NCI-H2029 treated with DMSO at 0.1 percent for 48 hours (cell line): Measurements from ENCODE around the gene ANKRA2.
A peak's percentile ranks its signal among the peaks of the same experiment; 100 is the strongest.

Experiments used
- DNase-seq: peaks from one replicate; lab custom pipeline; 2025; lab: John Stamatoyannopoulos, UW

Gene ANKRA2, protein sequence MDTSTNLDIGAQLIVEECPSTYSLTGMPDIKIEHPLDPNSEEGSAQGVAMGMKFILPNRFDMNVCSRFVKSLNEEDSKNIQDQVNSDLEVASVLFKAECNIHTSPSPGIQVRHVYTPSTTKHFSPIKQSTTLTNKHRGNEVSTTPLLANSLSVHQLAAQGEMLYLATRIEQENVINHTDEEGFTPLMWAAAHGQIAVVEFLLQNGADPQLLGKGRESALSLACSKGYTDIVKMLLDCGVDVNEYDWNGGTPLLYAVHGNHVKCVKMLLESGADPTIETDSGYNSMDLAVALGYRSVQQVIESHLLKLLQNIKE

DNA sequence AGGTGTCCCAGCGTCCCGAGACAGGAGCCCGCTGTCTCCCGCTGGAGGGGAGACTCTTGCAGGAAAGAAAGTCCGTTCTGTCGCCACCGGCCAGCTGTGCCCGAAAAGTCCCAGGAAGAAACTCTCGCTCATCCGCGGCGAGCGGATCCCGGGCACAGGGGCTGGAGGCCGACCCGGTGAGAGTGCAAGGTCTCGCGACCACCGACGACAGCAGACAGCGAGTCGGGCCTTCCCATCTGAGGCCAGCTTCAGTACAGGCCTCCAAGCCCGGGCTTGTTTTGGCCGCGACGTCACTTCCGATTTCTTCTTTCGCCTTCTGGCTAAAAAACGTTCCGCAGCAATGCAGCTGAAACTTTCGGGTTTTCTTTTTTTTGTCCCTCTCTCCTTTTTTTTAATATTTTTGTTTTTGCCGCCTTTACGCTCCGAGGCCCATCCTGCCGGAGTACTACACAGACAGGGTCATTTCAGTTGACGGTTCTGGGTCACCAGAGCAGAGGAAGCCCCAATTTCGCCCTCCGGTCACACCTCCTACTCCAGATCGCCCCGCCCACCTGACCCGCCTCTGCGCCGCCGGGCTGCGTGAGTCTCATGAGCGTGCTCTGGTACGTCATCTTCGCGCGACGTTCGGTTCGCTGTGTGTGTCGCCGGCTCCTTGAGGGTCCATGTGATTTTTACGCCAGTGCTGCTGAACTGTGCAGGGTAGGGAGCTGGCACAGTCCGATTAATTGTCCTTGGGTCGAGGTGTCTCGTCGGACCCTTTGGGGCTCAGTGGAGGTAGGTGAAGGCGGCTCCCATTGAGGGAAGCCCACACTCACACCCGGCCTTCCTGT, at the start of gene ANKRA2, which contains the start of gene UTP15:
Gene ANKRA2, minus strand, starts transcription at position 501 of the 830 bp plus-strand sequence. CDS start 2,758 bp downstream, outside the sequence.
Gene UTP15, plus strand, starts transcription at position 605 of the 830 bp plus-strand sequence. CDS start 1,602 bp downstream, outside the sequence.
- DNase-seq, result peak; percentile 81

DNA sequence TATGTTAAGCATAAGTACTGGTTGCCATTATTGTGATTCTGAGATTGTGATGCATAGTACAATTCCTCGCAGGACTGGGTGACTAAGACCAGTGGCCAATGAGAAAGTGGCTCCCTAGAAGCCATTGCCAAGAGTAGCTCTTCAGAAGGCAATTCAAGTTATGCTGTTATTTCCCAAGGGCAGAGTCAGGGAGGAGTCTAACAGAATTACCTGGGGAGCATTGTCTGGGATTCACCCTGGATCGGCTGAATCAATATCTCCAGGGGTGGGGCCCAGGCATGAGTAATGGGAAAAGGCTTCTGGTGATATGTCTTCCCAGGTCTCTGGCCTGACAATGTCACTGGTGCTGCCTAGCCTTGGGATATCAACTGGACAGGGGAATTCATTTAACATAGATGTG, 49.6 kb upstream of the ANKRA2 start:
- DNase-seq, result no peak

DNA sequence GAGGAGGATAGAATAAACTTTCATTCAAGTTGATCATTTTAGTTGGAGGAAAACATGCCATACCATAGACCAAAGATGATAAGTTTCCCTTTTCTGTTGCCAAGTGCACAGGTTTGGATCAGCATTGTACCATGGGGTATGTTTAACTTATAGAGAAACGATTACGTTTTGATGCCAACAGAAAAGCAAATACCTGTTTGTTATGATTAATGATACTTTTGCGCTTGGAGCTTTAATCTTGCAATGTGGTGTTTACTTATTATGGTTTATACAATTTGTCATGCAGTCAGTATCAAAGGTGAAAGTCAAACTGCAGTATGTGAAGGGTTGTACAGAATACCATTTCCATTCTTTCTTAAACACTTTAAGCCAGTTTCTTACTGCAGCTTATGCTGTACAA, 47.4 kb upstream of the ANKRA2 start:
- no peak for DNase-seq

DNA sequence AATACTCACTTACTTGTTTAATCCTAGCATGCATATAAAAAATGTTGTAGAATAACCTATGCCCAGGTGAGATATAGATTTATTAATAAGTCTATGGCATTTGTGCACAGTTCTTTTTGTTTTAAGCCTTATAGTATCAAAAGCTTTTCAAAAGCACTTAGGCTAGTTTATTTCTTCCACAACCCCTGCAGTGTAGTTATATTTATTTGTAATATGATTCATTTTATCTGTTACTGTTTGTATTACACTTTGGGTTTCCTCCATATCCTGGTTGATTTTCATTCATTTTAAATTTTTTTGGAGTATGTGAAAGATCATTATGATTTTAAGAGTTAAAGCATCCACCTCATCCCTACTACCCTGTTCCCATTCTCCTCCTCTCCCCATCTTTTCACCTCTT, 41.8 kb upstream of the ANKRA2 start:
- DNase-seq, result no peak

DNA sequence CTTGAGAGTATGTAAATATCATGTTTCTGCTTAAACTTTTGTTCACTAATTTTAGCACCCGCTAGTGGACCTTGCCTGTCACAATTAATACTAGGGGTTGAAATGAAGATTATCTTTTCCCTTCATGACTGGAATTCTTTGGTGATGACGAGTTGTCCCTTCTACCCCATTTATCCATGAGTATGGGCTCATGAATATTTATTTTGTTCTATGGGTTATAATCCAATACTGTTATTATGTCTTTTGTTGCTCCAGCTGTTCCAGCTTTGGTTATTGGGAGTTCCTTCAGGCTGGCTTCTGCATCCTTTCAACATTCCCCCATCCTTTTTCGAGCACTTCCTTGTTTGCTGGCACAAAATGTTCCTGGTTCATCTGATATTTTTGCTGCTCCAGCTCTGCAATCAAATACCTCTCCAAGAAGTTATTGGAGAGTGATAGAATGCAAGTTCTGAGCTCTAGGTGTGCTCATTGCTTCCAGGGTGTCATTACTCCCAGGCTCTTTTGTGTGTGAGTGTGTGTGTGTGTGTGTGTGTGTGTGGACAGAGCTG, 40.8 kb upstream of the ANKRA2 start:
- DNase-seq, result no peak

DNA sequence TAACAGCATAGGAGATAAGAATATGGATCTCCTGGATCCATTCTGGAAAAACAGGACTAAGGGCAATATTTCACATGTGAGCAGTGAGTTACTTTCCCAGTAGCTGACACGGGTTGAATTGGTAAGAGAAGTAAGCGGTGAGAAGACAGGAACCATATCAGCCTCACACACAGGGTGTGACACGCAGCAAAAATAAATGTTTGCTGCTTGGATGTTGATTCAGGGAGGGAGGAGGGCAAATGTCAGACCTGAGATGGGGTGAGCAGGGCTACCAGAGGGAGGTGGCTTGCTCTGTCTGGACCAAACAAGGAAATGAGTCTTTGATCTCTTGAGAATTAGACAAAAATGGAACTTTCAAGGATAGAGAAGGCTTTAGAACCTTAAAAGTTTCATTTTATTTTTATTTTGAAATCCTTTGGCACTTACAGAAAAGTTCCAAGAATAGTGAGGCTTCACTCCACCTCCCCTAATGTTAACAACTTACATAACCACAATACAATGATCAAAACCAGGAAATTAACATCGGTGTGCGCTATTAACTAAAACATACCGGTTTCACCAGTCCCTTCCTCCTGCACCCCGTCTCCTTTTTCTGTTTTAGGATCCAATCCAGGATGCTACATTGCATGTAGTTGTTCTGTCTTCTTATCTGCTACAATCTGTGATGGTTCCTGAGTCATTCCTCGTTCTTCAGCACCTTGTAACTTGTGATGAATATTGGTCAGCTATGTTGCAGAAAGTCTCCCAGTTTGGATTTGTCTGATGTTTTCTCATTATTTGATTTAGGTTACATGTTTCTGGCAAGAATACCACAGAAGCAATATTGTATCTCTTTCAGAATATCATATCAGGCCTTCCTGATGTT, 40.0 kb upstream of the ANKRA2 start:
- DNase-seq, result no peak

DNA sequence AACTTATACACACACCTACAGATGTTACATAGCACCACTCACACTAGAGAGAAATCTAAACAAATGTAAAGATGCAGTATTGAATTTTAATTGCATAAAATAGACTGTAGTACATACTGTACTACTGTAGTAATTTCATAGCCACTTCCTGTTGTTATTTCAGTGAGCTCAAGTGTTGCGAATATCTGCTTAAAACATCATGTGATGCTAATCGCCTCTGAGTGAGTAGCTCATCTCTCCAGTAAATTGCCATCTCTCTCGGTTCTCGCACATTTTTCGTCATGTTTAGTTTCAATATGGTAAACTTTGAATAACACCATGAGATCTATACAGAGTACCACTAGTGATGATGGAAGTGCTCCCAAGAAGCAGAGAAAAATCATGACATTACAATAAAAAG, 38.6 kb upstream of the ANKRA2 start:
- no peak for DNase-seq

DNA sequence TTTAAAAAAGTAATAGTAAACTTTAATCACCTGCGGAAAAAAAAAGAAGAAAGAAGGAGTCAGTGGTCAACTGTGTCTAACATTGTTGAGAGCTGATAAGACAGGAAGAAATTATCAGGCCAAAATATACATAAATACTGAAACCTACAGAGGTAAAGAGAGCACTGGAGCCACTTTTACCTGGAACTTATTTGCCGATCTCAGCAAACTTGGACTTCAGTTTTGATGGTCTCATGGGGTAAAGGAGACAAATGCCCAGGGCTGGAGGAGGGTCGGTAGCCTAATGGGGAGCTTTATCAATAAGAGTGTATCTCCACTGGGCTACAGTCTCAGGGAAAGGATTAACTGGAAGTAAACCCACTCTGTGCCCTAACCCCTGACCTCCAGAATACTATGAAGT, 33.9 kb upstream of the ANKRA2 start:
- DNase-seq, result no peak

DNA sequence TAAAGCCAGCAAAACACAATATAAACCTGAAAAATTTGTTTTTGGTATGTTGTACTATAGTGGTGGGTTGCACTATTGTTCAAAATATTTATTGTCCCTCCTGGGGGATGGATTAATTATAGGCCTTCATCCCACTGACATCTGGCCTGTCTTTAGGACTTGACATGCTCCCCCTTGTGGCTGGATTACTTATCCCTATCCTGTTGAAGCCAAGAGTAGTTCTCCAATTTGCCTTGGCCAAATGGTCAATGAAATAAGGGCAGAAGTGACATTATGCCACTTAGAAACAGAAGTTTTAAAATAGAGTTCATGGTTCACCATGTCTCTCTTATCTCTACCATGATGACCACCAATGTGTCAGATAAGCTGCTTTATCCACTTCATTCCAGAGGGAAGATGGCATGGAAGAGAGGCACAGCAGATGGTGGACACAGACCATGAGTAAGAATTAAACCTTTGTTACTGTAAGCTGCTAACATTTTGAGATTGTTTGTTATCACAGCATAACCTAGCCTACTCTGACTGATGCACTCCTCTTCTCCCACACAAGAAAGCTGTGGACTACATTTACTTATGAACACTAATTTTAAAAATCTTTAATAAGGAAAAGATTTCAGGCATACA, 31.4 kb upstream of the ANKRA2 start:
- peak; percentile 10 for DNase-seq

DNA sequence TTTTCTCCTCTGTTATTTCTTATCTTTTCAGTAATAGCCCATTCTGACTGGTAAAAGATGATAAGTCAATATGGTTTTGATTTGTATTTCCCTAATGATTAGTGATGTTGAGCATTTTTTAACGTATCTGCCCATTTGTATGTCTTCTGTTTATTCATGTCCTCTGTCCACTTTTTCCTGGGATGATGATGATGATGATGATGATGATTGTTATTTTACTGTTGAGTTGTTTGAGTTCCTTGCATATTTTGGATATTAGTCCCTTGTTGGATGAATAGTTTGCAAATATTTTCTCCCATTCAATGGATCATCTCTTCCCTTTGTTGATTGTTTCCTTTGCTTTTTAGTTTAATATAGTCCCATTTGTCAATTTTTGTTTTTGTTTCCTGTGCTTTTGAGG, 27.1 kb upstream of the ANKRA2 start:
- DNase-seq, result no peak

DNA sequence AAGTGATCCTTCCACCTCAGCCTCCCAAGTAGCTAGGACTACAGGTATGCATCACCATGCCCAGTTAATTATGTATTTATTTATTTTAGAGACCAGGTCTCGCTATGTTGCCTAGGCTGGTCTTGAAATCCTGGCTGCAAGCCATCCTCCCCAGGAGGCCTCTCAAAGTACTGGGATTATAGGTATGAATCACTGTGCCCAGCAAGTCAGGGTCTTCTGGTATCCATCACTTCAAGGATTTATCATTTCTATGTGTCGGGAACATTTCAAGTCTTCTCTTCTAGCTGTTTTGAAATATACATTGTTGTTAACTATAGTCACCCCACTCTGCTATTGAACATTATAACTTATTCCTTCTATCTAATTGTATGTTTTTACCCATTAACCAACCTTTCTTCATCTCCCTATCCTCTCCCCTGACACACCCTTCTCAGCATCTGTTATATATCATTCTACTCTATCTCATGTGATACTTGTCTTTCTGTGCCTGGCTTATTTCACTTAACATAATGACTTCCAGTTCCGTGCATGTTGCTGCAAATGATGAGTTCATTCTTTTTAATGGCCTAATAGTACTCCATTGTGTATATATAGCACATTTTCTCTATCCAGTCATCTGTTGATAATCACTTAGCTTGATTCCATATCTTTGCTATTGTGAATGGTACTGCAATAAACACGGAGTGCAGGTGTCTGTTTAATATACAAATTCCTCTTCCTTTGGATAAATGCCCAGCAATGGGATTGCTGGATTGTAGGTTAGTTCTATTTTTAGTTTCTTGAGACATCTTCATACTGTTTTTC, 26.5 kb upstream of the ANKRA2 start:
- no peak for DNase-seq

DNA sequence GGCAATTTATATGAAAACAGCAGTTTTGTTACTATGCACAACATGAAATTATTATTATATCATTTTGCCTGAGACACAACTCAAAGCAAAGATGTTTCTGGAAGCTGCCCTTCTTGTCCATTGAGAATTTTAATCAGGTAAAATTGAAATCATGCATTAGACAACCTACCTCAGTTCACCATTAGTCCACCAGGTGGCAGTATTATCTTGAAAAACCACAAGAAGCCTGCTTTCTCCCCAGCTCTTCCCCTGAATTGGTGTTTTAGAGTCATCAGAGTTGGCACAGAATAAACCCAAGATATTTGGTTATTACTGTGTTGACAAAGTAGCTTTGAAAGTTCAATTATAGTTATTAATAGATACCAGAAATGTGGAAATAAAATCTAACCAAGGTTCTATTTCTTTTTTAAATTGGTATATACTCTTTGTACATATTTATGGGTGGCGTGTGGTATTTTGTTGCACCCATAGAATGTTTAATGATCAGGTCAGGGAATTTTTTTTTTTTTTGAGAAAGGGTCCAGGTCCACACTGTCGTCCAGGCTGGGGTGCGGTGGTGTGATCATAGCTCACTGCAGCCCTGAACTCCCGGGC, 25.8 kb upstream of the ANKRA2 start:
- DNase-seq, result peak; percentile 83

DNA sequence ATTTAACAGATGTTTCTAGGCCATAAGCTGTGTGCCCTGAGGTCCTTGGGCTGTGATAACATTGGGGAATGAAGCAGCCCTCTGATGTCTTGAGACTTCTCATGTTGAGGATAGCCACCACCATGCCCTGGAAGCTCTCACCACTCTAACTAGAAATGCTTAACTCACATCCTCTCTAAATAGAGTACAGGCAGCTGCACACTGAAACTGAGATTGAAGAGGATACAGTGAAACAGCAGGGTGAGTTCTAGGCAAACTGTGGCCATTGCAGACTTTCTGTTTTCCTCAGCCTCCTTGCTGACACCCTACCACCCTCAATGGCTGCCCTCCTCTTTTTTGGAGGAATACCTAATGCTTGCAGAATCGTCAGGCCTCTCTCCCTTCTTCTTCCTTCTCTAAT, 22.5 kb upstream of the ANKRA2 start:
- no peak for DNase-seq

DNA sequence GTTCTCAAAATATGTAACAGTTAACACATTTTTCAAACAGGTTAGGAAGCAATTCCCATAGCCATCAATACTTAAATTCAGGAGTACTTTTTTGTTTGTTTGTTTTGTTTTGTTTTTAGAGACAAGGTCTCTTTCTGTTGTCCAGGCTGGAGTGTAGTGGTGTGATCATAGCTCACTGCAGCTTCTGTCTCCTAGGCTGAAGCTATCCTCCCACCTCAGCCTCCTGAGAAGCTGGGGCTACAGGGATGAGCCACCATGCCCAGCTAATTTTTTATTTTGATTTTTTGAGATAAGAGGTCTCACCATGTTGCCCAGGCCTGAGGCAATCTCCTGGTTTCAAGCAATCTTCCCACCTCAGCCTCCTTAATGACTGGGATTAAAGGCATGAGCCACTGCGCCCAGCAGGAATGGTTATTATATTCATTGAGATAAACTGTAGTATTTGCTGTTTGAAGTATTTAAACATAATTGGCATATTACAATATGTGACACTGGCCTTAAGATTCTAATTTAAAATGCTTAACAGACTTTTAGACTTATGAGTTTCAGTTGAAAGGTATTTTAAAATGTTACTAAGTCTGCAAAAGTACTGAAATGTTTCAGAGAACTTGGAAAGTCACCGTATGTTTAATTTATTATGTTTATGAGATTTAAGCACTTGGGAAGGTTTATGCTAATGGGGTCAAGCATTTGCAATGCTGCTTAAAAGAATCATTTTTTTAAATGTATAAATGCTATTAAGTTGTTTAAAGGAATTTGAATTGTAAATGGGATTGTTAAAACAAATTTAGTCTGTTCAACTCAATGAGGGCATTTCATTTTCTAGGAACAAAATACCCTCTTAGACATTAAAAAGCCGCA, 17.1 kb upstream of the ANKRA2 start:
- no peak for DNase-seq

DNA sequence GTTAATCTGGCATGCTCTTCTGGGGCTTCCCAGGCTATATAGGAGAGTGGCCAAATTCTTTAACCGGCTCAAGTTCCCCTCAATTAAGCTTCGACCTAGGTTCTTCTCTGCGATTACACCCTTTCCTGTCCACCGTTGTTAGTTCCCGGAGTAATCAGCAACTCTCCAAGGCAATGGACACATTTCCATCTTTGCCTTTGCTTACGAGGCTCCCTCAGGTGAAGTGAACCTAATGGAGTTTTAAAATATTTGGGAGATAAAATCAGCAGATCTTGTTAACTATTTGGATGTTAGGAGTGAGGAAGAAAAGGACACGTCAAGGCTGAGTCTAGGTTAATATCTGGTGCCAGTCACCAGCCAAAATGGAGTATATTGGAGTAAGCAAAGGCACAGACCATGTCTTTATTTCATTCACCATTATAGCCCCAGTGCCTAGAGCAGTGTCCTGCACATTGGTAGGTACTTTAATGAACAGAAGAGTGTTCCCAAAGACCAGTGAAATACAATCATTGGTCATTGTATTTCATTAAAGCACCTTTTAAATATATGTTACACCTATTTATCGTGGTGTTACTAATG, 619 bp upstream of the ANKRA2 start:
- no peak for DNase-seq

DNA sequence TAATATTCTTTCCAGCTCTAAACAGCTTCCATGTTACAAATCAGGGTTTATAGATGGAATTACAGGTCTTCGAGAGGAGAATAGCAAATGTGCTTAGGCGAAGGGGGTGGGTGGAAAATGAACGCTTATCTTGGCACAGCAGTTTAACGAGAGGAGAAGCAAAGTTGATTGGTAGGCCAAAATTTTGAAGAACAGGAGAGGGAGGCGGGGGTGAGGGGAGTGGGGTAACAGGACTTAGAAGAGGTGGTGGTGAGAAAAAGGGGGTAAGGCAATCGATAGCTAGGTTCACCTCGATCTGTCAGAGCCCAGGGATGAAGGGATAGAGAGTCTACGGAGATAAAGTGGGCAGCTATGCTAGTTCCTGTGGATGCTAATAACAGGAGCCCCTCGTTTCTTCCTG, 764 bp downstream of the ANKRA2 start:
- DNase-seq, result no peak

DNA sequence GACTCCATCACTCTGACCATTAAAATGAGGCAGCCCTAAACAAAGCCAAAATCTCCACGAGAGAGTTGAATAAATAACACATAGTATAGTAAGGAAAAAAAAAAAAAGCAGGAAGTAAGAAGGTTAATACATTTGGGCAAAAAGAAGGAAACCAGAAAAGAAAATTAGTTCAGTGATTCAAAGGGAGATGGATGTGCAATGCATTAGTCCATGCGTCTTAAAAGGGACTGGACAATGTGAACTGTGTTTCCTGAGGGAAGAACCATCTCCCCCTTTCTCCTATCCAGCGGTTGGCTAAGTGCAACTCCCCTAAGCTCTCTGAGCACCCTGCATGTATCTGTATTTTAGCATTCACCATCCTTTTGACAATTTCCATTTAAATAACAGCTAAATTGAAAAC, 1.4 kb downstream of the ANKRA2 start:
- DNase-seq, result no peak

DNA sequence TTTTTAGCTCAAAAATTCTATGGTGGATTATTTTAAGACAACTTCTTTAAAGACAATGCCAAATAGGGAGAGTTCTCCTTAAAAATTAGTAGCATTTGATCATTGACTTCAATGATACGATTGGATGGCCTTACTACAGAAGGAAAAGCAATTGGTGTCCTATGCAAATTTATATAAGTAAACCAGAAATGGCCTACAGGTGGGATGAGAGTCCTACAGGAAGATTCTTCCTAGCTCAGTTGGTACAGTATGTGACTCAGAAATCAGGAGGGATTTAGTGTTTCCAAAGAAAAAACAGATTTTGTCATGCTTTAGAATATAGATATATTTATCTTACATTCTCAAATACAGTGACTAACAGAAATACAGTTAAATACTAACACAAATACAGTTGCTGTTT, 6.5 kb downstream of the ANKRA2 start:
- DNase-seq, result no peak

DNA sequence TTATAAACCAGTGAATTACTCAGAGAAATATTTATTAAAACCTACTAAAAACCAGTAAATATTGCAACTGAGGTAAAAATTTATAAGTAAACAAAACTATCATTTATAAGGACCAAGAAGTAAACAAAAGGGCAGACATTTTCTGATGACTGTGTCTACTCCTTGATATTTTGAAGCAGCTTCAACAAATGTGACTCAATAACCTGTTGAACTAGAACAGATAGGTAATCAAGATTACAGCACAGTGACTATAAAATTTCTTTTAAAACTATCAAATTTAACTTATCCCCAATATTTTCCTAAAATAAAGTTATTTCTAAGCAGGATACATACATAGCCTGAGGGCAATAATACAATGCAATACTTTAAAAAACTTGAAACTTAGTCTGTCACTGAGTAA, 12.8 kb downstream of the ANKRA2 start:
- no peak for DNase-seq
